GM06990 (cell line): ENCODE measurements around the gene ASCC3.

Experiments
- DNase-seq: peaks from one replicate; pipeline ENCODE4 v3.0.0-alpha.2; 2011; ENCODE audit not compliant: insufficient read length; ENCODE audit errors: extremely low read depth
- H3K27me3 ChIP-seq: replicated peaks from 2 replicates; pipeline ENCODE4 v1.6.0; 2011; ENCODE audit warnings: low read length; ENCODE audit not compliant: control insufficient read depth, insufficient read depth
- H3K36me3 ChIP-seq: 2 replicates; pipeline ENCODE4 v1.5.1; 2011; ENCODE audit warnings: low read length; ENCODE audit not compliant: control insufficient read depth, insufficient read depth
- H3K4me3 ChIP-seq: replicated peaks from 2 replicates; pipeline ENCODE4 v1.5.1; 2011; ENCODE audit warnings: low read depth, mild to moderate bottlenecking, control low read depth, low read length
- TF ChIP-seq, protein P1 (sequence below): IDR thresholded peaks from 2 replicates; pipeline ENCODE4 v1.5.1; 2011; ENCODE audit warnings: low read length, control low read depth, mild to moderate bottlenecking, inconsistent platforms; ENCODE audit not compliant: insufficient read depth, poor library complexity, severe bottlenecking

The ASCC3 gene

DNA sequence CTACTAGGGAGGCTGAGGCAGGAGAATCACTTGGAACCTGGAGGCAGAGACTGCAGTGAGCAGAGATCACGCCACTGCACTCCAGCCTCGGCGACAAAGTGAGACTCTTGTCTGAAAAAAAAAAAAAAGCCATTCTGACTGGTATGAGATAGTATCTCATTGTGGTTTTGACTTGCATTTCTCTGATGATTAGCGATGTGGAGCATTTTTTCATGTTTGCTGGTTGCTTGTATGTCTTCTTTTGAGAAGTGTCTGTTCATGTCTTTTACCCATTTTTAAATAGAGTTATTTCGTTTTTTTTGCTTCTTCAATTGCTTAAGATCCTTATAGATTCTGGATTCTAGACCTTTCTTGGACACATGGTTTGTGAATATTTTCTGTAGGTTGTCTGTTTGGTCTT is 312.9 kb downstream of the ASCC3 start:
- H3K27me3 ChIP-seq = no peaks in the 10 kb centered on the region
- no peak overlapping the region for H3K4me3 ChIP-seq
- no peak for DNase-seq
- H3K36me3 ChIP-seq = no peaks in the 10 kb centered on the region
- TF ChIP-seq, protein P1, sequence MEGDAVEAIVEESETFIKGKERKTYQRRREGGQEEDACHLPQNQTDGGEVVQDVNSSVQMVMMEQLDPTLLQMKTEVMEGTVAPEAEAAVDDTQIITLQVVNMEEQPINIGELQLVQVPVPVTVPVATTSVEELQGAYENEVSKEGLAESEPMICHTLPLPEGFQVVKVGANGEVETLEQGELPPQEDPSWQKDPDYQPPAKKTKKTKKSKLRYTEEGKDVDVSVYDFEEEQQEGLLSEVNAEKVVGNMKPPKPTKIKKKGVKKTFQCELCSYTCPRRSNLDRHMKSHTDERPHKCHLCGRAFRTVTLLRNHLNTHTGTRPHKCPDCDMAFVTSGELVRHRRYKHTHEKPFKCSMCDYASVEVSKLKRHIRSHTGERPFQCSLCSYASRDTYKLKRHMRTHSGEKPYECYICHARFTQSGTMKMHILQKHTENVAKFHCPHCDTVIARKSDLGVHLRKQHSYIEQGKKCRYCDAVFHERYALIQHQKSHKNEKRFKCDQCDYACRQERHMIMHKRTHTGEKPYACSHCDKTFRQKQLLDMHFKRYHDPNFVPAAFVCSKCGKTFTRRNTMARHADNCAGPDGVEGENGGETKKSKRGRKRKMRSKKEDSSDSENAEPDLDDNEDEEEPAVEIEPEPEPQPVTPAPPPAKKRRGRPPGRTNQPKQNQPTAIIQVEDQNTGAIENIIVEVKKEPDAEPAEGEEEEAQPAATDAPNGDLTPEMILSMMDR = no peak

DNA sequence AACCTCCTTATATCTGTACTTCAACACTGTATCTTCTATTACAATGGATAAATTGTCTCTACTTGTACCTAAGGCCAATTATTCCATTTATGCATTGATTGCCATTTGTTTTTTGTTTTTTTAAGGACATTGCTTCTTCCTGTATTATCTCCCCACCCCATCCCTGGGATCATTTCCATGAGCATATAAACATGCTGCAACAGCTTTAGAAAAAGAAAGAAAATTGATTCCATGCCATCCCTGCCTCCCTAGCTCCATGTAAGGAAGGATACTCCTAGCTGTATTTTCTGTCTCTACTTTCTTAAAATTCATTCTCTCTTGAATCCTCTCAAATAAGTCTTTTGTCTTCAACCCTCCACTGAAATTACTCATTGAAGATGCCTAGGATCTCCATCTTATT is 314.6 kb downstream of the ASCC3 start:
- H3K36me3 ChIP-seq = no peaks in the 10 kb centered on the region
- no peak overlapping the region for H3K4me3 ChIP-seq
- no peak for DNase-seq
- TF ChIP-seq, protein P1 = no peak
- no peaks in the 10 kb centered on the region for H3K27me3 ChIP-seq

- no peak for DNase-seq
- no peaks in the 10 kb centered on the region for H3K27me3 ChIP-seq
- TF ChIP-seq, protein P1 = no peak
- H3K4me3 ChIP-seq = no peak overlapping the region
- no peaks in the 10 kb centered on the region for H3K36me3 ChIP-seq
Observed at GRCh38 chr6:100565439-100566104, 315.6 kb downstream of the ASCC3 start.

DNA sequence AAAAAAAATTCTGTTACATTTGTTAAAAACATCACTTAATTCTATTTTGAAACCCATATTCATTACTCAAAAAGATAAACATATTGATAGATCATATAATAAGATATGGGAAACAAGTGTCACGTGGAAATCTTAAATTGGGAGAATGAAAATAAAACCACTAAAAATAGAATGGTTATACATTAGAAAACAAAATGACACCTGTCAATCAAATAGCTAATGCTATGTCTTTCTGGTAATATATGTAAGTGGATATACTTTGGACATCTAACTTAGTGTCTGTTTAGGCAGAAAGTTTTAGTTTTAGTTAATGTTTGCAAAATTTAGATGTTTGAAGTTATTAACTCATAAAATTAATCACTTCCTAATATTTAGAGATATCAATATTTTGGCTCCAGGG is 321.3 kb downstream of the ASCC3 start:
- Histone ChIP-seq H3K4me3 (no peak overlapping the region), H3K36me3 (no peaks in the 10 kb centered on the region), H3K27me3 (no peaks in the 10 kb centered on the region)
- TF ChIP-seq, protein P1 = no peak
- DNase-seq = no peak

GRCh38 chr6:100554228-100554627 is 326.9 kb downstream of the ASCC3 start:
- DNase-seq = no peak
- TF ChIP-seq, protein P1 = no peak
- no peaks in the 10 kb centered on the region for H3K27me3 ChIP-seq
- no peaks in the 10 kb centered on the region for H3K36me3 ChIP-seq
- H3K4me3 ChIP-seq = no peak overlapping the region

DNA sequence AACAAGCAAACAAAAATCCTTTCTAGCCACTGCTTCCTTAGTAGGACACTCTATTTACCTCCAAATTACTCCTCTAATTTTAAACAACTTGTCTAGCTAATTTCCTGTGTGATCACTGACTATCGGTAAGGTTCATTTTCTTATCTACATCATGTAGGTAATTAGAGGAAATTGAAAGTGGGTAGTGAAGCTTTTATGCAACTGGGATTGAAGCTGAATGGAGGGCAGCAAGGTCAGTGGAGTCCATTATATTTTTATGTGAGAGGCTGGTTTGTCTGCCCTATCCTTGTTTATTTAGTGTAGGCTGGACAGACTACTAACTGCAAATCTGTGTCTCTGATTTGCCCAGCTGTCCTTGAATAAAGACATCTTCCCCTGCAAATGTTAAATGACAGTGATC is 327.9 kb downstream of the ASCC3 start:
- H3K27me3 ChIP-seq = no peaks in the 10 kb centered on the region
- DNase-seq = no peak
- no peak overlapping the region for H3K4me3 ChIP-seq
- TF ChIP-seq, protein P1 = no peak
- H3K36me3 ChIP-seq = no peaks in the 10 kb centered on the region
